ENCODE data around the gene PTPRD.

PTPRD gene

DNA sequence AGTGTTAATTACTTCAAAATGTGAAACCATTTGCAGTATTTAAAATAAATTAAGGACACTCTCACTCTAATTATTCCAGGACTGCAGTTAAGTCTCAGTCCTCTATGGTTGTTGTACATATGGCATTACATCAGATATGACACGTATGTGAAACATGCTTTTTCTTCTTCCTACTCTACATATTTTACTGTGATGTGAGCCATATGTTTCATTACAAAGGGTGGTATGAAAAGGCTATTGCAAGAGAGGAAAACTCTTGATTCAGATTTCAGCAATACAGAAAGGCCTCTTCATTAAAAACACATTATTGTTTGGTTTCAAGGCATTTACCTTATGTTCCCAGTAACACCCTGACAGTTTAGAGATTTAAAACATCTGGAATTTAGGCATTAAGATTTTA is 1848.8 kb downstream of the PTPRD start:
- no peak for DNase-seq (ENCODE audit: low read depth, low spot score)
- no peaks in the 10 kb centered on the region for H3K9me3 ChIP-seq (ENCODE audit: low read depth, low read length)
- TF ChIP-seq EZH2 (IDR thresholded peaks at IDR 0.05): no peak
- TF ChIP-seq POLR2AphosphoS5 (IDR thresholded peaks at IDR 0.05; ENCODE audit: borderline replicate concordance, low read depth, low read length): no peak
- TF ChIP-seq FOXP2 (optimal IDR thresholded peaks at IDR 0.05; ENCODE audit: control extremely low read depth, extremely low read length, insufficient read depth): no peak

DNA sequence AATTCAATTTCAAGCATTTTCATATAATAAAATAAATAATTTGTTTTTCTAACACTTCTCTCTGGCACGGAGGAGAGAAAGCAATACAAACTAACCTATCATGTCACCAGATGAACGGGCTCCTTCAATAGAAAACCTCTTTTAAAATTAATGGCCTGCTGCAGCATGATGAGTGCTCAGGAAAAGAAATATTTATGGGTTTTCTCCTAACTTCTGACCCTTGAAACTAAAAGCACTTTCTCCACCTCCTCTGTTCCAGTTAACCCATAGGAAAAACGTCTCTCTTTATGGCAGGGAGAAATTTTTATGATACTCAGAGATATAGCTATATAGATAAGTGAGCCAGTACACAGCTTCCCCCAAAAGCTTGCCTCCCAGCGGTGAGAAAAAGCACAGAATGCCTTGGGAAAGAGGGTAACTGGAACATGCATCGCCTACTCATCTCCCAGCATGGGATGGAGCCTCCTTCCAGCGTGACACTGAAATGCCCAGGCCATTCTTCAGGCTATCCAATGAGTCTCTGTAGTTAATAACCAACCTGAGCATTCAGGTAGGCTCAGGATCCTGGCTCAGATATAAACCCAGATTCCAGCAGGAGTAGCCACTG is 1850.2 kb downstream of the PTPRD start:
- DNase-seq (ENCODE audit: low read depth, low spot score): no peak
- no peak overlapping the region for H3K4me3 ChIP-seq
- no peaks in the 10 kb centered on the region for H3K36me3 ChIP-seq (ENCODE audit: insufficient read depth, low read length)

More for the DNA sequence above, 1848.8 kb downstream of the PTPRD start:
- Histone ChIP-seq H3K36me3 (ENCODE audit: insufficient read depth, low read length) (no peaks in the 10 kb centered on the region), H3K9ac (ENCODE audit: insufficient read length) (no peak overlapping the region), H3K27ac (no peak overlapping the region), H3K4me3 (no peak overlapping the region)

DNA sequence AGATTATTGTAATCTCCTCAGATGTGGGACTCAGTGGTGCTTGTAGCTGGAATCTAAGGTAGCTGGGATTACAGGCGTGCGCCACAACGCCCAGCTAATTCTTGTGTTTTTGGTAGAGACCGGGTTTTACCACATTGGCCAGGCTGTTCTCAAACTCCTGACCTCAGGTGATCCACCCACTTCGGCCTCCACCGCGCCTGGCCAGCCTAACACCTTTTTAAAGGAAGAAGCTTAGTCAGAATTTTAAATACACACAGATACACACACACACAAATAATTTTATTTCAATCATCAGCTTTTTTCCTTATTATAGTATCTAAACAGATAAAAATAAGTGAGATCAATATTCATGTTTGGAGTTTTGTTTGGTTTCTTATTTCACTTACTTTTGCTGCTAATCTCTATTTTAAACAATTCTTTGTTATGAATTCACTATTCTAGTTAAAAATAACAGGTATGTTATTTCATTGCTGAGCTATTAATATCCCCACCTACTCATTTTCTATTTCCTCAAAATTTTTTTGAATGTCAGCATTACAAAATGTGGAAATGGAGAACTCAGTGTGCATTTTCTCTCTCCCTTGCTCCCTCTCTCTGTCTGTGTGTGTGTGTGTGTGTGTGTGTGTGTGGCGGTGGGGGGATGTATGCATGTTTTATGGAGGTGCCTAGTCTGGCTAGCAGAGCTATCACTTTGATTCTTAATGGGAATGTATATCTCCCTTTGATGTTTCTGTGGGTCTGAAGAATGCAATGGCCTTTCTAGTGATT is 1852.6 kb downstream of the PTPRD start:
- DNase-seq (ENCODE audit: low read depth, low spot score): no peak
- Histone ChIP-seq H3K36me3 (ENCODE audit: insufficient read depth, low read length) (no peaks in the 10 kb centered on the region), H3K27ac (no peak overlapping the region), H3K9me3 (ENCODE audit: low read depth, low read length) (no peaks in the 10 kb centered on the region), H3K4me3 (no peak overlapping the region), H3K9ac (ENCODE audit: insufficient read length) (no peak overlapping the region)
- TF ChIP-seq EZH2 (IDR thresholded peaks at IDR 0.05) (no peak), FOXP2 (optimal IDR thresholded peaks at IDR 0.05; ENCODE audit: control extremely low read depth, extremely low read length, insufficient read depth) (no peak), POLR2AphosphoS5 (IDR thresholded peaks at IDR 0.05; ENCODE audit: borderline replicate concordance, low read depth, low read length) (no peak)

More for the DNA sequence above, 1850.2 kb downstream of the PTPRD start:
- no peak overlapping the region for H3K27ac ChIP-seq
- H3K9me3 ChIP-seq (ENCODE audit: low read depth, low read length): no peaks in the 10 kb centered on the region
- TF ChIP-seq FOXP2 (optimal IDR thresholded peaks at IDR 0.05; ENCODE audit: control extremely low read depth, extremely low read length, insufficient read depth) (no peak), EZH2 (IDR thresholded peaks at IDR 0.05) (no peak), POLR2AphosphoS5 (IDR thresholded peaks at IDR 0.05; ENCODE audit: borderline replicate concordance, low read depth, low read length) (no peak)
- no peak overlapping the region for H3K9ac ChIP-seq (ENCODE audit: insufficient read length)

DNA sequence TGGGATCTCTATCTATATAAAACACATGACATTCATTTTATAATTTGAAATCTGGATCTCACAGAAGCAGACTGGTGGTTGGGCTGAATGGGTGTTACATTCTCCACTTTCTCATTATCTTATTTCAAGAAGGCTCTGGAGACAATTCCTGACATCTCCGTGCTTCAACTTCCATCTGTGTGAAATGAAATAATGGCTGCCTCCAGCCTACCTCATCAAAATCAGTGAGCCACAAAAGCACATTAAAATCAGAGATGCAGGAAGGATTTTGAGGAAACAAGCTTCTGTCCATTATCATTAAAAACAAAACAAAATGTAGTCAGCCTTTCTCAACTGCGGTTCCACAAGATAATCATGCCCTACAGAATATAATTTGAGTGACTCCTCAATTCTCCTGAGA is 1854.9 kb downstream of the PTPRD start:
- H3K27ac ChIP-seq: no peak overlapping the region
- no peaks in the 10 kb centered on the region for H3K9me3 ChIP-seq (ENCODE audit: low read depth, low read length)
- TF ChIP-seq FOXP2 (optimal IDR thresholded peaks at IDR 0.05; ENCODE audit: control extremely low read depth, extremely low read length, insufficient read depth): no peak
- TF ChIP-seq EZH2 (IDR thresholded peaks at IDR 0.05): no peak
- TF ChIP-seq POLR2AphosphoS5 (IDR thresholded peaks at IDR 0.05; ENCODE audit: borderline replicate concordance, low read depth, low read length): no peak
- H3K36me3 ChIP-seq (ENCODE audit: insufficient read depth, low read length): no peaks in the 10 kb centered on the region
- H3K4me3 ChIP-seq: no peak overlapping the region
- DNase-seq (ENCODE audit: low read depth, low spot score): no peak
- no peak overlapping the region for H3K9ac ChIP-seq (ENCODE audit: insufficient read length)

DNA sequence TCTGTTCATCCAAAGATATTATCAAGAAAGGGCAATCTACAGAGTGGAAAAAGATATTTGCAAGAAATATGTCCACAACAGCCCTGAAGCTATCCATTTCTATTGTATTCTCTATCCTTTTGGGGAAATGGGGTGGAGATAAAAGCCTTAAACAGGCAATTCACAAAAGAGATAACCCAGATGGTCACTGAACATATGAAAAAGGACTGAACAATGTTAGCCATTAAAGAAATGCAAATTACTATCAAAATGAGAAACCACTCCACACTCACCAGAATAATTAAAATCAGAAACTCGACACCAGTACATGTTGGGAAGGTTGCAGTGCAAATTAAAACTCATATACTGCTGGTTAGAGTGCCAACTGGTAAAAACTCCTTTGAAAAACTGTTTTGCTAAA is 1858.1 kb downstream of the PTPRD start:
- Histone ChIP-seq H3K36me3 (ENCODE audit: insufficient read depth, low read length) (no peaks in the 10 kb centered on the region), H3K9ac (ENCODE audit: insufficient read length) (no peak overlapping the region), H3K9me3 (ENCODE audit: low read depth, low read length) (no peaks in the 10 kb centered on the region), H3K4me3 (no peak overlapping the region), H3K27ac (no peak overlapping the region)
- TF ChIP-seq EZH2 (IDR thresholded peaks at IDR 0.05) (no peak), FOXP2 (optimal IDR thresholded peaks at IDR 0.05; ENCODE audit: control extremely low read depth, extremely low read length, insufficient read depth) (no peak), POLR2AphosphoS5 (IDR thresholded peaks at IDR 0.05; ENCODE audit: borderline replicate concordance, low read depth, low read length) (no peak)
- no peak for DNase-seq (ENCODE audit: low read depth, low spot score)

DNA sequence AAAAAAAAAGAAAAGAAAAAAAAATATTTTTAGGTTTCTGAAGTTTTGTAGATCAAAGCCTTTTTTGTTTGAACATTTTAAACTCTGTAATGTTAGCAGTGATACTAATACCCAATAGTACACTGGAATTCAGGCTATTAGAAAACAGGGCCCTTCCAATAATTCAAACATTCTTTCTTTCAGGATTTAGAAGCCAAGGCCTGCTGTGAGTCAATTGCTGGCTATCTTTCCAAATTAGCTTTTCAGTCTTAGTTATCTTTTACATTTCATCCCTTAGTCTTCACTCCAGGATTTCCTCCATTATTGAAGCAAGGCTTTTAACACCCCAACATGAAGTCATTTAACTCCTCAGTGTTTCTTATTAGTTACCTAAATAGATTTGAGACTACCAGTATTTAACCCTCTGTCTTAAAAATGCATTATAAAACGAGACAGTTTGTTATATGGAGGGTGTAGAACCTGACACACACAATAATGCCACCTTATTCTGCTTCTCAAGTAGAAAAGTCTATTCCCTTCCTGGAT is 1861.3 kb downstream of the PTPRD start:
- no peak for DNase-seq (ENCODE audit: low read depth, low spot score)
- H3K9ac ChIP-seq (ENCODE audit: insufficient read length): no peak overlapping the region
- H3K4me3 ChIP-seq: no peak overlapping the region
- H3K9me3 ChIP-seq (ENCODE audit: low read depth, low read length): no peaks in the 10 kb centered on the region
- H3K36me3 ChIP-seq (ENCODE audit: insufficient read depth, low read length): no peaks in the 10 kb centered on the region
- H3K27ac ChIP-seq: no peak overlapping the region
- TF ChIP-seq POLR2AphosphoS5 (IDR thresholded peaks at IDR 0.05; ENCODE audit: borderline replicate concordance, low read depth, low read length) (no peak), FOXP2 (optimal IDR thresholded peaks at IDR 0.05; ENCODE audit: control extremely low read depth, extremely low read length, insufficient read depth) (no peak), EZH2 (IDR thresholded peaks at IDR 0.05) (no peak)

DNA sequence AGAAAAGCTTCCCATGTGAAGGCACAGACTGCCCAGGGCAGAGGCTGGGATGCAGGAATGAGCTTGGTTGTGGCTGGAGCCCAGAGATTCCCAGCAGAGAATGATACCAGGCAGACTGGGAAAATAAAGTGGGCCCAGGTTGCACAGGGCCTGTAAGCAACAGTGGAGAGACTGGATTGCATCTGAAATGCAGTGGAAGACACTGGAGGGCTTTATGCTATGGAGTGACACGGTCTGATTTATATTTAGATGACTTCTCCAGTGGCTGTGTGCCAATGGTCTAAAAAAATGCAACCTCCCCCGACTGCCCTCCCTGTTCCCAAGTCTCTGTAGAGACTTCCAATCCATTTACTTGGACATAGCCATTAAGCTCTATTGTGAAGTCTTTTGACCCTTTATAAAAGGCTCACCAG is 1862.2 kb downstream of the PTPRD start:
- no peak for DNase-seq (ENCODE audit: low read depth, low spot score)
- Histone ChIP-seq H3K27ac (no peak overlapping the region), H3K4me3 (no peak overlapping the region), H3K9ac (ENCODE audit: insufficient read length) (no peak overlapping the region), H3K9me3 (ENCODE audit: low read depth, low read length) (no peaks in the 10 kb centered on the region), H3K36me3 (ENCODE audit: insufficient read depth, low read length) (no peaks in the 10 kb centered on the region)
- TF ChIP-seq EZH2 (IDR thresholded peaks at IDR 0.05) (no peak), FOXP2 (optimal IDR thresholded peaks at IDR 0.05; ENCODE audit: control extremely low read depth, extremely low read length, insufficient read depth) (no peak), POLR2AphosphoS5 (IDR thresholded peaks at IDR 0.05; ENCODE audit: borderline replicate concordance, low read depth, low read length) (no peak)

DNA sequence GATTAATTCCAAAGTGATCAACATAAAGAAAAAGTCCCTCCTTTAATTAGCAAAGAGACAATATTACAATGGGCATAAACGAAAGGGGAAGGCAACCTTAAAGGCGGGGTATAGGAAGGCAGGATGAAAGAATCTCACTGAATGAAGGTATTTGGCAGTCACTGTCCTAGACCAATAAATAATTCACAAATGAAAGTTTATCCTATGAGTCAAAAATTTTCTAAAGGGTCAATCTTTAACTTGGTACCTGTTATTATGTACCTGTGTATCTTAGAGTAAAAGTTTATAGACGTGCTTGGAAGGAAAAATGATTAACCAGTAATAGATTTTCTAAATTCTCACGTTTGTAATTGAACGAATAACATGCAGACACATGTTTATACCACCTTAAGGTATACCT is 1867.5 kb downstream of the PTPRD start:
- no peak for DNase-seq (ENCODE audit: low read depth, low spot score)
- TF ChIP-seq POLR2AphosphoS5 (IDR thresholded peaks at IDR 0.05; ENCODE audit: borderline replicate concordance, low read depth, low read length) (no peak), EZH2 (IDR thresholded peaks at IDR 0.05) (no peak), FOXP2 (optimal IDR thresholded peaks at IDR 0.05; ENCODE audit: control extremely low read depth, extremely low read length, insufficient read depth) (no peak)

More for the DNA sequence above, 1867.5 kb downstream of the PTPRD start:
- no peaks in the 10 kb centered on the region for H3K36me3 ChIP-seq (ENCODE audit: insufficient read depth, low read length)
- H3K9ac ChIP-seq (ENCODE audit: insufficient read length): no peak overlapping the region
- H3K9me3 ChIP-seq (ENCODE audit: low read depth, low read length): no peaks in the 10 kb centered on the region
- H3K4me3 ChIP-seq: no peak overlapping the region
- no peak overlapping the region for H3K27ac ChIP-seq
